Activated CD8-positive, alpha-beta memory T cell treated with anti-CD3 and anti-CD28 coated beads for 36 hours (primary cell): Measurements from ENCODE around the gene UNC93A. TPM values are rescaled to one million over a fixed set of nuclear protein-coding genes. Genes with fewer than 3 reads are reported as not detected.

Source experiments
- CTCF ChIA-PET: fragments of 350-600 bp; sonication (Branson Sonifier 250); formaldehyde crosslinking; loops from one replicate; lab custom pipeline; 2021; ENCODE audit warnings: antibody characterized with exemption; lab: Charles Lee
- POLR2A ChIA-PET: fragments of 350-600 bp; sonication (Branson Sonifier 250); formaldehyde crosslinking; loops from one replicate; lab custom pipeline; 2021; ENCODE audit warnings: antibody characterized with exemption; lab: Charles Lee
- total RNA-seq, 2 experiments: library from RNA; stranded (reverse); gene quantifications; one replicate each; pipeline ENCODE4 v1.2.3, GENCODE V29; 2021

Gene UNC93A
- total RNA-seq, 2 experiments from 2014 or later = not detected

DNA sequence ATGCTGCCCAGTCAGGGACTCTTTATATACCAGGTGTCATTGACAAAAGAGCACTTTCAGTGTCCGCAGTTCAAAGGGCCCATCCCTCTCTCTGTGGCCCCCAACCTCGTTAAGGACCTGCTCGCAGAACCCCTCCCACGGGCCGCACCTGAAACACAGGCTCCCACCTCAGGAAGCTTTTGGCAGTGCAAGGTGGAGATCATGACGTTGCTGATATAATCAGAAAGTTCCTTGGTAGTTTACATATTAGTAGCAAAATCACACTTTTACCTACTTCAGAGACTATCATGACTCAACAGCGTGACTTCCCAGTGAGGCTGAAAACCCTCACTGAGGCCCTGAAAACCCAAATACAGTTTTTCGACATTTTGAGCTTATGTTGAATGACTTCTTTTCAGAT, 37.9 kb downstream of the UNC93A start:
- CTCF ChIA-PET = interaction anchor here (1.7 kb wide), 2 partner anchors 21 to 23 kb away, joined by 3 to 18 read pairs; no protein-coding TSS in a partner anchor
- POLR2A ChIA-PET = interaction anchor here (1.0 kb wide), 1 partner anchor 23 kb away, joined by 4 read pairs; no protein-coding TSS in a partner anchor

DNA sequence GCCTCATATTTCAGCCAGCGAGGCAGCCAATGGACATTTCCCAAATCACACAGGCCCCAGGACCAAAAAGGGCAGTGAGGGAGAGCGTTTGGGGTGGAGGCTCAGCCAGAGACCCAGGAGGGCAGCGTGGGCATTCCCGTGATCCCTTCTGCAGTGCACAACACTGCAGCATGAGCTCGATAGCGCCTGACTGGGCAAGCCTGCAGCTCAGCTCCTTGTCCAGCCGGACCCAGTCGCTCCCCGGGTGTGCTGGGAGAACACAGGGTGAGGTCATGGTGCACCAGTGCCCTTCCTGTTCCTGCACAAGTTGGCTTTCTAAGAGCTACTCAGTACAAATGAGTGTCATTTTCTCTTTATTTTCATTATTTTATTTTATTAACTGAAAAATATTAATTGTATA, 39.6 kb downstream of the UNC93A start:
- CTCF ChIA-PET = no interaction called here
- POLR2A ChIA-PET = no interaction called here

DNA sequence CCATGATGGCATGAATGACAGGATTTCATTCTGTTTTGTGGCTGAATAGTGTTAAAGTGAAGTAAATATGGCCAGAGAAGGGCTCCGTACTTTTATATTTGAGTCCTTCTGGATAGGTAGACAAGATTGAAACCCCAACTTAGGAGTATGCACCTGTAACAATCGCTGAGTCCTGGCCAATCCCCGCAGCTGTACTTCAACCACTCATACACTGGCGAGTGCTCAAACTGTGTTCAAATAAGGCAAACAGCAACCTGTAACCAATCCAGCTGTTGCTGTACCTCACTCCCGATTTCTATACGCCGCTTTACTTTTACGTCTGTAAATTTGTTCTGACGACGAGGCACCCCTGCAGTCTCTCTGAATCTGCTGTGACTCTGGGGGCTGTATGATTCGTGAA, 40.5 kb downstream of the UNC93A start:
- ChIA-PET CTCF (no interaction called here), POLR2A (no interaction called here)

GRCh38 chr6:167336844-167337630, 45.9 kb downstream of the UNC93A start:
- CTCF ChIA-PET = no interaction called here
- POLR2A ChIA-PET = no interaction called here

GRCh38 chr6:167337675-167338449, 46.7 kb downstream of the UNC93A start:
- ChIA-PET CTCF (no interaction called here), POLR2A (no interaction called here)

DNA sequence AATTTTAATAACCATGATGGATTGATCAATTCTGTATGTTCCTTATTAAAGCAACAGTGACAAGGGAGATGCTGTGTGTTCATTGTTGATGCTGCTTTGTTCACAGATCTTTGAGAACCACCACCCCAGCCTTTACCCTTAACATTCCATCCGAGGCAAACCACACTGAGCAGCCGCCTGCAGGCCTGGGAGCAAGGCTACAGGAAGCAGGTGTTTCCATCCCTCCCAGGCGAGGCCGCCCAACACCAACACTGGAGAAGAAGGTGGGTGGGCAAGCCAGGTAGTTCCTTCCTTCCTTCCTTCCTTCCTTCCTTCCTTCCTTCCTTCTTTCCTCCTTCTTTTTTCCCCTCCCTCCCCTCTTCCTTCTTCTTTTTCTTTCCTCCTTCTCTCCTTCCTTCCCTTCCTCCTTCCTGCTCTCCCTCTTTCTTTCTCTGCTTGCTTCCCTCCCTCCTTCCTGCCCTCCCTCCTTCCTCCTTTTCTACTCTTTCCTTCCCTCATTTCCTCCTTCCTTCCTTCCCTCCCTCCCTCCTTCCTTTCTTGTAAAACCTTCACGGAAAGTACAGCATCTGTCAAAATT, 47.5 kb downstream of the UNC93A start:
- ChIA-PET CTCF (no interaction called here), POLR2A (no interaction called here)

DNA sequence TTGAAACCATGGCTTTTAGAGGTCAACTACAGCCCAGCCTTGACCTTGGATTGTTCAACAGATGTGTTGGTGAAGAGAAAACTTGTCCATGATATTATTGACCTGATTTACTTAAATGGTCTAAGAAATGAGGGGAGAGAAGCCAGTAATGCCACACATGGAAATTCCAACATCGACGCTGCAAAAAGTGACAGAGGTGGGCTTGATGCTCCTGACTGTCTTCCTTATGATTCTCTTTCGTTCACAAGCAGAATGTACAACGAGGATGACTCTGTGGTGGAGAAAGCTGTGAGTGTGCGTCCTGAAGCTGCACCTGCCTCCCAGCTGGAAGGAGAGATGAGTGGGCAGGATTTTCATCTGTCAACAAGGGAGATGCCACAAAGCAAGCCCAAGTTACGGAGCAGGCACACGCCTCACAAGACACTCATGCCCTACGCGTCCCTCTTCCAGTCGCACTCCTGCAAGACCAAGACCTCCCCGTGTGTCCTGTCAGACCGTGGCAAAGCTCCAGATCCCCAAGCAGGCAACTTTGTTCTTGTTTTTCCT, 50.0 kb downstream of the UNC93A start:
- ChIA-PET CTCF (interaction anchor here (0.9 to 1.4 kb wide), 2 partner anchors 10 to 11 kb away, joined by 3 read pairs; no protein-coding TSS in a partner anchor), POLR2A (no interaction called here)

DNA sequence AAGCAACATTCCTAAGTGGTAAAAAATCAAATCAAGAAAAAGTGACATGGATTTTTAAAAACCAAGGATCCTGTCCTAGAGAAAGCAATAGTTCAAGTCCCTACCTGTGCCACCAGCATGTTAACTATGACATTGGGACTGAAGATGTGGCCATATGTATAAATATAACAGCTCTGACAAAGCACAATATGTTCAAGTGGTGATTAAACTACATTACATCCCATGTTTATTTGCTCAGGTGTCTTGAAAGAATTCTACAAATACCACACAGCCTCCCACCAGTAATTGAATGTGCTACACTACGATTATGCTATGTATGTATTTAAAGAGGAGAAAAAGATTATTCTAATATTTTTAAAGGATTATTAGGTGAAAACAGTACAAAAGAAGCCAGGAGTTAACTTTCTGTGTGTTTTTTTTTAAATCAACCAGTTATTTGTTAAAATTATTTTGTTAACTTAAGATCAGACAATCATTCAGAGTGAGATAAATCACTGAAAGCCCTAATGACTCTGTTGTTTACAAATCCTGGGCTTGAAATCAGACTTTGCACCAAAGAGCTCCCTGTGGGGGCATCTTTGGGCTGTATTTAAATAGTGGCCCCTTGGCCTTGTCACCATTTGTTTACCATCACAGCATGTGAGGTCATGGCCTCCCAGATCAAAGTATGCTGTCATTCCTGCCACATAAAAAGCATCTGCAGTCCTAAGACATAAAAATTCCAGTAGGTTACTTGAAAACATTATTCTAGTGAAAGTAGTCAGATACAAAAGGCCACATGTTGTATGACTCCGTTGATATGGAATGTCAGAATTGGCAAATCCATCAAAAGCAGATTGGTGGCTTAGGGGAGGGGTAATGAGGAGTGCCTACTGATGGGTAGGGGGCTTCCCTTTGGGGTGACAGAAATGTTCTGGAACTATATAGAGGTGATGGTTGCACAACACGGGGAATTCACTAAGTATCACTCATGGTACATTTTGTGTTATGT, 50.8 kb downstream of the UNC93A start:
- ChIA-PET POLR2A (no interaction called here), CTCF (interaction anchor here (0.9 to 1.4 kb wide), 2 partner anchors 9 to 10 kb away, joined by 3 read pairs; no protein-coding TSS in a partner anchor)

DNA sequence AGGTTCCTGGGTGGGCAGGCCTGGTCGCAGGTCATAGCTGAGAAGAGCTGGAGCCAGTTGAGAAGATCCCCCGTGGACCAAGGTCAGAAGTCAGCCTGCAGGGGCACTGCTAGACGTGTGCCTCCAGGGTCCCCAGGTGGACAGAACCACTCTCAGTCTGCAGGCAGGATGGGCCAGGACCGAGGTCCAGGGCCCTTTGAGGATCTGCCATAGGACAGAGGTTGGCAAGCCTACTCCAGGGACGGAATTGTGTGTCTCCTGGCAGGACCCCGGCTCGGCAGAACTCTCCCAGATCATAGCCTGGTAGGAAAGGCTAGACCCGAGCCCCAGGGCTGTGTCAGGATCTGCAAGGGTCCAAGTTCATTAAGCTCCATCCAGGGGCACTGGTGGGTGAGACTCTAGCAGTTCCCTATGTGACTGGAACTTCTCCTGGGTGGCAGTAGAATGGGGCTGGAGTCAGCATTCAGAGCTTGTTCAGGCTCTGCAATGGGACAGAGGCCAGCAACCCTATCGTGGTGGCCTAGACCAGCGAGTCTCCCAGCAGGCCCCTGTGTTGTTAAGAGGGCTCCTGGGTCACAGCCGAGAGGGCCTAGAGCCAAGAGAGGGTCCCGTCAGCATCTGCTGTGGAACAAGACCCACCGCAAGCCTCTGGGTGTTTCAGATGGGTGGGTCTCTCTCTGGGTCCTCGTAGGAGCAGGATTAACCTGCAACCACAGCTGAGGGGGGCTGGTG, 51.9 kb downstream of the UNC93A start:
- POLR2A ChIA-PET = no interaction called here
- CTCF ChIA-PET = no interaction called here

DNA sequence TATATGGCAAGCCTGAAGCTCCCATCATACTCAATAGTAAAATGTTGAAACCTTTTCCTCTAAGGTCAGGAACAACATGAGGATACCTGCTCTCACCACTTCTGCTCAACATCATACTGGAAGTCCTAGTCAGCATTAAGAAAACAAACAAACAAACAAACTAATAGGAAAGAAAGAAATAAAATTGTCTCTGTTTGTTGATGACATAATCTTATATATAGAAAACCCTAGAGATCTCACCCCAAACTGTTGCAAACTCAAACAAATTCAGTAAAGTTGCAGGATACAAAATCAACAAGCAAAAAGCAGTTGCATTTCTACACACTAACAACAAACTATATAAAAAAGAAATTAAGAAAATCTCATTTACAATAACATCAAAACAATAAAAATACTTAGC, 54.2 kb downstream of the UNC93A start:
- CTCF ChIA-PET = no interaction called here

GRCh38 chr6:167345960-167346359, 54.8 kb downstream of the UNC93A start:
- CTCF ChIA-PET = no interaction called here
- POLR2A ChIA-PET = no interaction called here

More for the DNA sequence above, 54.2 kb downstream of the UNC93A start:
- POLR2A ChIA-PET = no interaction called here

DNA sequence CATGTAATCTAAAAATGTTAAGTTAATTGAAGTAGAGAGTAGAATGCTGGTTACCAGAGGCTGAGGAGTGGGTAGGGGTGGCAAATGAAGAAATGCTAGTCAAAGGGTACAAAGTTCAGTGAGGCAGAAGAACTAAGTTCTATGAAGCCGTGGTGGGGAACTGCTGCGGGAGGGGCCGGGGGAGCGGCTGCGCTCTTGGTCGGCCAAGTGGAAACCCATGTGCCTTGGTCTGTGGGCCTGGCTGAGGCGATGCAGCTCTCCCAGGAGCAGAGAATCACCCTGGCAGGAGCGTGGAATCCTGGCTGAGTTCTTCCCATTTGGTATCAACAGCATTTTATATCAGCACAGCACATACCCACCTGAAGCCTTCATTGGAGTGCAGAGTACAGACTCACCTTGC, 56.1 kb downstream of the UNC93A start:
- CTCF ChIA-PET = no interaction called here
- POLR2A ChIA-PET = no interaction called here

GRCh38 chr6:167349631-167350274, 58.6 kb downstream of the UNC93A start:
- POLR2A ChIA-PET = no interaction called here

DNA sequence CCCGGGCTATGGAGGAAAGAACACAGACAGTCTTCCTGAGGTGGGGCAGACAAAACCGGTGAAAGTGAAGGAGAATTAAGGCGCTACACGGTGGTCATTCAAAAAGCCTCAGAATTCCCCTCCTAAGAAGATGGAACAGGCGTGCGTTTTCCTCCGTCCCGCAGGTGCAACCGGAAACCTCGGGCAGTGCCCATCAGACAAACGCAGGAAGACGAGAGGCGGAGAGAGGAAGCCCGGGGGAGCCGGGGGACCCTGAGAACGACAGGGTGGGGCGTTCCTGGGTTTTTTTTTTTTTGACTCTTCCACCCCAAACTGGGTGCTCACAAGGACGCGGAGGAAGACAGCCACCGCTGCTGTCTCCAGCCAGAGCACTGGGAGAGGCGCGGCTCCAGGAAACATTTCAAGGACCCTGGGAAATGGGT, 59.2 kb downstream of the UNC93A start:
- POLR2A ChIA-PET = no interaction called here
- CTCF ChIA-PET = interaction anchor here (0.8 to 1.5 kb wide), 3 partner anchors 9 to 60 kb away, joined by 3 read pairs; partner anchors contain the start of gene UNC93A

More at GRCh38 chr6:167349631-167350274, 58.6 kb downstream of the UNC93A start:
- CTCF ChIA-PET = interaction anchor here (1.0 to 1.5 kb wide), 2 partner anchors 21 to 59 kb away, joined by 3 read pairs; partner anchors contain the start of gene UNC93A

DNA sequence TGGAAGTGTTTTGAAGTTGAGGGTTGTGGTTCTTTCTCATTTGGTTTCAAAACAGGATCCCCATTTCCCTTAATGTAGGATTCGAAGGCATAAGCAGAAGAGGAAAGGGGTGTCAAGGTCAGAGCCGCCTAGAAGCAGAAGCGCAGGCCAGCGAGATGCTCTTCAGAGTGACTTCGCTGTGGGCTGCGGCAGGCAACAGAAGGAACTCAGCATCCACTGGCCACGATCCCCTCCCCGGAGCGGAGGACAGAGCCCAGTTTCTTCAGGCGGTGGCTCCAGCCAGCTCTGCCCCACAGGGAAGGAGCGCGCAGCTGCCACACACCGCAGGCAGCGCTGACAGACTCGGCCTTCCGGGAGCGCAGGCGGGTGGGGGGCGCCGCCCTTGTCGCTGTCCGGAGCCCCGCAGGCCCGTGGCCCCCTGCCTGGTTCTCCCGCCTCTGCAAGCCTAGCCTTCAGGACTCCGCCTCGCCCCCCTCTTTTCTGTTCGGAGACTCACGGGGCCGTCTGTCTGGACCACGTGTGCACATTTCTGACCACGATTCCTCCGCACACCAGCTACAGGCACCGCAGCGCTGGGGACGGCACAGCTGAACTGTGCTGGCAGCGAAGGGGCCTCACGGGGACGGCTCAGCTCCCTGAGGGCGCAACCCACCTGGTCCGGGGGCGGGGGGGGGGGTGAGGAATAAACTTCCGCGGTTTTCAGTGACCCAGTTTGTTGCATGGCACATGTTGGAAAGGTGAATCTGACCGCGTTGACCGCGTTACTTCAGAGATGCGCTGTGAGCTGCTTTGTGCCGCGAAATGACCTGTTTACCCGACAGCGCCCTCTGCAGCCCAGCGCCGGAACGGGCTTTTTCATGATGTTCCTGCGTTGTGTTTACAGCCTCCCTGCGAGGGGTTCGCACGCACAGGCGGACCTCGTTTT, 59.9 kb downstream of the UNC93A start:
- ChIA-PET POLR2A (interaction anchor here (0.6 to 1.7 kb wide), 3 partner anchors 22 to 303 kb away, joined by 4 to 7 read pairs (median 4); no protein-coding TSS in a partner anchor), CTCF (interaction anchor here (0.6 to 2.4 kb wide), 7 partner anchors 9 to 208 kb away, joined by 3 to 18 read pairs (median 3); partner anchors contain the start of gene UNC93A)
